Measurements from ENCODE around the gene KCNJ14. TPM values are rescaled to one million over a fixed set of nuclear protein-coding genes. Genes with fewer than 3 reads are reported as not detected.

The KCNJ14 gene
- total and polyA plus RNA-seq, 2 donors (not counting 3 experiments of a cell fraction or from before 2014, with no cell fraction given) = 0.26 to 1.4 TPM

GRCh38 chr19:48445606-48446481, 9.5 kb upstream of the KCNJ14 start, which contains the start of gene GRWD1:
TSS of gene GRWD1 (plus strand) at chr19:48445983. CDS start at chr19:48446006, 23 bp downstream.
- Histone ChIP-seq H3K4me3 (replicated peaks in 1 of 3; ENCODE audit: insufficient read depth in 1 of 3, low read depth in 1 of 3, low read length in 3 of 3) (peak within 1 kb of the TSS; percentile 85 to 97 (median 86)), H3K4me2 (ENCODE audit: insufficient read depth, low read length) (peak within 1 kb of the TSS; percentile 93), H3K79me2 (ENCODE audit: control insufficient read depth, insufficient read depth, low read length) (peaks cover 12% of the 10 kb centered on the region), H3K36me3 (ENCODE audit: control insufficient read depth in 2 of 2, extremely low read depth in 1 of 2, insufficient read depth in 2 of 2, low read length in 2 of 2) (peaks cover 0 to 17% of the 10 kb centered on the region in 2 experiments), H3K9me1 (replicated peaks; ENCODE audit: control insufficient read depth, extremely low read depth, insufficient read depth, low read length) (no peaks in the 10 kb centered on the region), H3K27me3 (ENCODE audit: control insufficient read depth in 2 of 2, insufficient read depth in 2 of 2, low read length in 2 of 2) (peaks cover 7 to 19% of the 10 kb centered on the region in 2 experiments), H2AFZ (ENCODE audit: low read depth, low read length) (peak within 1 kb of the TSS; percentile 56), H4K20me1 (replicated peaks; ENCODE audit: control insufficient read depth, extremely low read depth, insufficient read depth, low read length) (no peaks in the 10 kb centered on the region), H3K9ac (replicated peaks; ENCODE audit: extremely low read depth, insufficient read depth, low read length) (peak within 1 kb of the TSS; percentile 85), H3K4me1 (ENCODE audit: control insufficient read depth, extremely low read depth, insufficient read depth, low read length) (peaks cover 17% of the 10 kb centered on the region), H3K27ac (ENCODE audit: insufficient read depth, low read depth, low read length) (peak within 1 kb of the TSS; percentile 52), H3K9me3 (replicated peaks; ENCODE audit: control insufficient read depth, insufficient read depth, low read length) (no peaks in the 10 kb centered on the region)
- dilution Hi-C loops (cut with MboI; ENCODE audit: extremely low pct_ligation_motif_present, low sequenced_read_pairs) (no loop called here), intact Hi-C loops (cut with micrococcal nuclease) (loop anchor here (1.0 to 5.0 kb wide), 9 partner anchors 22 to 179 kb away; partner anchors contain the start of genes CYTH2, KDELR1 and SYNGR4)
- TSS peak; percentile 64 for BruUV-seq (replicated peaks)
- ChIA-PET POLR2A (interaction anchor here (0.6 to 1.0 kb wide), 2 partner anchors 24 to 45 kb away, joined by 3 to 5 read pairs; no protein-coding TSS in a partner anchor), CTCF (interaction anchor here (0.7 to 2.4 kb wide), 24 partner anchors 11 to 143 kb away, joined by 3 to 52 read pairs (median 4); partner anchors contain the start of genes GRIN2D, KDELR1, SYNGR4 and TMEM143)
- DNase-seq (ENCODE audit: low read depth, low spot score) (peak; percentile 97), FAIRE-seq (peak; percentile 100)
- peak; percentile 36 for TF ChIP-seq POLR2AphosphoS5 (IDR thresholded peaks at IDR 0.05; ENCODE audit: insufficient read depth, low read depth, low read length)
- TF ChIP-seq JUN (IDR thresholded peaks at IDR 0.05; ENCODE audit: borderline replicate concordance, insufficient read depth, insufficient read length, low read depth) = no peak
- peak; percentile 68 for TF ChIP-seq MYC (IDR thresholded peaks at IDR 0.05; ENCODE audit: low read depth, low read length)
- TF ChIP-seq GATA2 (IDR thresholded peaks at IDR 0.05; ENCODE audit: insufficient read depth, insufficient read length, low read depth, low read length) = no peak
- peak; percentile 93 for TF ChIP-seq MAX (IDR thresholded peaks at IDR 0.05; ENCODE audit: insufficient read depth, insufficient read length)
- no peak for TF ChIP-seq FOS (IDR thresholded peaks at IDR 0.05; ENCODE audit: borderline replicate concordance, insufficient read depth, low read length)
- no peak for TF ChIP-seq EZH2 (IDR thresholded peaks at IDR 0.05; ENCODE audit: borderline replicate concordance, low read depth, low read length, severe bottlenecking)
- no peak for TF ChIP-seq CTCF (IDR thresholded peaks at IDR 0.05; ENCODE audit: extremely low read depth in 1 of 2, insufficient read depth in 1 of 2, low read depth in 1 of 2, low read length in 2 of 2)
- peak; percentile 71 for TF ChIP-seq POLR2A (IDR thresholded peaks at IDR 0.05; ENCODE audit: low read depth, low read length)
